Measurements from ENCODE around the gene HNRNPA2B1. TPM values are rescaled to one million over a fixed set of nuclear protein-coding genes. Genes with fewer than 3 reads are reported as not detected.

The HNRNPA2B1 gene
- polyA plus RNA-seq, 1 of the 3 experiments (the other 2 are of a cell fraction) = 483 TPM

DNA sequence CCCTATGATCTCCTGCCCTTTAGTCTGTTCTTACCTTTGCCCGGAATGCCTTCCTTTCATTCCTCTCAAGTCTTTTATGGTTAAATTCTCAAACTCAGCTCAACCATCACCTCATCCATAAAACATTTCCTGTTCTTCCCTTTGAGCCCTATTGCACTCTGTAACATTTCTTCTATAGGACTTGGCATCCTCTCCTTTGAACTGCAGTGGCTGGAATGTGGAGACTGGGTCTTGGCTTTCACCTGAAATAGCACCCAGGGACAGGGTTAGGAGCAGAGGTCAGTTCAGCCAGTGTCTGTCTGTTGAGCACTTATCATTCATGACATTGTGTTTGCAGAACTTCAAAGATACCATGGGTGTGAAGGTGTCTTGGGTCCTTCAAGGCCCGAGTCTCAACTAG is 41.3 kb downstream of the HNRNPA2B1 start (continued):
- TF ChIP-seq MXI1 (IDR thresholded peaks at IDR 0.05; ENCODE audit: low read depth, low read length) (no peak), TEAD4 (IDR thresholded peaks at IDR 0.05; ENCODE audit: borderline replicate concordance, insufficient read depth) (0 out of 2 replicates have a peak, but pooled peaks have one; percentile 68), EP300 (IDR thresholded peaks at IDR 0.05; ENCODE audit: borderline replicate concordance in 1 of 2, low read depth in 1 of 2, low read length in 1 of 2) (peak in 1 of 2 experiments; percentile 20; a peak in 1 of 4 replicates), FOXM1 (IDR thresholded peaks at IDR 0.05; ENCODE audit: low read depth) (no peak), SMC3 (IDR thresholded peaks at IDR 0.05; ENCODE audit: low read depth, low read length) (no peak), NFIC (IDR thresholded peaks at IDR 0.05; ENCODE audit: borderline replicate concordance) (peak; percentile 57; the same call in 1 of the 2 replicates), RCOR1 (IDR thresholded peaks at IDR 0.05; ENCODE audit: low read length) (no peak)

DNA sequence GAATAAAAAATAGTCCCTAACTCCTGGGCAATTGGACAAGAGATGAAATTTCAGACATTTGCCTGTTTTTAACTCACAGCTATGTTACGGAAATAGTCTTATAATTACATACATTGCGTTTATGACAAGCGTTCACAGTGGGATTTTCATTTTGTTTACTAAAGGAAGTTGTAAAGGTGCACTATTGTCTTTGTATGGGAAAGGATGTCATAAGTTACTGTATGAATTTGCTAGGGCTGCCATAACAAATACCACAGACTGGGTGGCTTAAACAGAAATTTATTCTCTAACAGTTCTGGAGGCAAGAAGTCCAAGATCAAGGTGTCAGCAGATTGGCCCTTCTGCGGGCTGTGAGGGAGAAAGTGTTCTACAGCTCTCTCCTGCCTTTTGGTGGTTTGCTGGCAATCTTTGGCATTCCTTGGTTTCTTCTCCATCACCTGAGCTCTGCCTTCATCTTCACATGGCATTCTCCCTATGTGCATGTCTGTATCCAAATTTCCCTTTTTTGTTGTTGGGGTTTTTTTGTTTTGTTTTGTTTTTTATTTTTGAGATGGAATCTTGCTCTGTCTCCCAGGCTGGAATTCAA is 42.9 kb downstream of the HNRNPA2B1 start:
- 97% methylated on average over 4 of the region's 4 CpGs for WGBS (ENCODE audit: low lambda C conversion rate)
- CTCF ChIA-PET = interaction anchor here (0.5 to 2.1 kb wide), 7 partner anchors 10 to 127 kb away, joined by 3 to 7 read pairs (median 4); no protein-coding TSS in a partner anchor

More for the DNA sequence above, 42.9 kb downstream of the HNRNPA2B1 start:
- H3K36me3 ChIP-seq (replicated peaks in 1 of 2; ENCODE audit: control insufficient read depth in 1 of 2, insufficient read depth in 2 of 2, low read length in 1 of 2) = no peaks in the 10 kb centered on the region
- no peak for DNase-seq
- POLR2A ChIA-PET = no interaction called here
- no peak overlapping the region for H2AFZ ChIP-seq (ENCODE audit: low read depth)
- H3K27ac ChIP-seq (ENCODE audit: low read depth in 2 of 2, low read length in 1 of 2) = peak overlapping the region in 1 of 2 experiments; percentile 90; a peak in 2 of 4 replicates
- no peak overlapping the region for H3K4me3 ChIP-seq (ENCODE audit: low read depth in 2 of 2, low read length in 1 of 2)
- no peaks in the 10 kb centered on the region for H3K9me2 ChIP-seq
- H3F3A ChIP-seq (replicated peaks; ENCODE audit: insufficient read depth) = peaks cover 32% of the 10 kb centered on the region
- peak overlapping the region; percentile 83; the same call in 1 of the 2 replicates for H3K4me2 ChIP-seq
- H3K27me3 ChIP-seq (ENCODE audit: insufficient read depth) = no peaks in the 10 kb centered on the region
- H3K79me2 ChIP-seq (ENCODE audit: insufficient read depth) = peaks cover 70% of the 10 kb centered on the region; the same call in 1 of the 2 replicates
- no peak for TF ChIP-seq JUND (IDR thresholded peaks at IDR 0.05)
- TF ChIP-seq MEF2A (IDR thresholded peaks at IDR 0.05; ENCODE audit: borderline replicate concordance, low read depth) = no peak
- TF ChIP-seq, protein P1, sequence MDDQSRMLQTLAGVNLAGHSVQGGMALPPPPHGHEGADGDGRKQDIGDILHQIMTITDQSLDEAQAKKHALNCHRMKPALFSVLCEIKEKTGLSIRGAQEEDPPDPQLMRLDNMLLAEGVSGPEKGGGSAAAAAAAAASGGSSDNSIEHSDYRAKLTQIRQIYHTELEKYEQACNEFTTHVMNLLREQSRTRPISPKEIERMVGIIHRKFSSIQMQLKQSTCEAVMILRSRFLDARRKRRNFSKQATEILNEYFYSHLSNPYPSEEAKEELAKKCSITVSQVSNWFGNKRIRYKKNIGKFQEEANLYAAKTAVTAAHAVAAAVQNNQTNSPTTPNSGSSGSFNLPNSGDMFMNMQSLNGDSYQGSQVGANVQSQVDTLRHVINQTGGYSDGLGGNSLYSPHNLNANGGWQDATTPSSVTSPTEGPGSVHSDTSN (IDR thresholded peaks at IDR 0.05) = no peak
- no peak for TF ChIP-seq FOXM1 (IDR thresholded peaks at IDR 0.05; ENCODE audit: low read depth)
- no peak for TF ChIP-seq EP300 (IDR thresholded peaks at IDR 0.05; ENCODE audit: borderline replicate concordance in 1 of 2, low read depth in 1 of 2, low read length in 1 of 2)
- TF ChIP-seq TAF1 (IDR thresholded peaks at IDR 0.05; ENCODE audit: borderline replicate concordance, low read depth, low read length) = no peak
- no peak for TF ChIP-seq POLR2AphosphoS5 (IDR thresholded peaks at IDR 0.05; ENCODE audit: low read depth, low read length)
- no peaks in the 10 kb centered on the region for H3K9me3 ChIP-seq
- no peaks in the 10 kb centered on the region for H4K20me1 ChIP-seq (ENCODE audit: insufficient read depth)
- no peak overlapping the region; the same call in 1 of the 2 replicates for H3K9ac ChIP-seq
- H3K4me1 ChIP-seq (ENCODE audit: control insufficient read depth in 1 of 2, insufficient read depth in 2 of 2, low read depth in 1 of 2, low read length in 1 of 2) = peaks cover 11 to 51% of the 10 kb centered on the region in 2 experiments; a peak in 3 of 4 replicates
